Skeletal muscle tissue (tissue), 4 donors: ENCODE measurements around the gene PSG4. TPM values are rescaled to one million over a fixed set of nuclear protein-coding genes. Genes with fewer than 3 reads are reported as not detected.
"Not testable (repeated sequence)": the region's sequence is repeated elsewhere in the genome, so short reads cannot be mapped to it uniquely, and the experiment has no call there.

ENCODE experiments used
- H3K27ac ChIP-seq: one replicate; pipeline ENCODE4 v1.7.0; 2013; ENCODE audit warnings: mild to moderate bottlenecking, low read depth, low read length, inconsistent platforms
- H3K27me3 ChIP-seq, 3 donors: one replicate each; pipeline ENCODE4 v1.7.0; 2013; ENCODE audit warnings: low read length in 3 of 3; ENCODE audit not compliant: control insufficient read depth in 3 of 3, insufficient read depth in 3 of 3
- H3K36me3 ChIP-seq, 3 donors: one replicate each; pipeline ENCODE4 v1.7.0; 2013; ENCODE audit warnings: low read length in 3 of 3; ENCODE audit not compliant: control insufficient read depth in 3 of 3, insufficient read depth in 3 of 3
- H3K4me1 ChIP-seq, 3 donors: one replicate each; pipeline ENCODE4 v1.7.0; 2013; ENCODE audit warnings: low read length in 3 of 3, mild to moderate bottlenecking in 3 of 3; ENCODE audit not compliant: control insufficient read depth in 3 of 3, insufficient read depth in 3 of 3
- H3K4me3 ChIP-seq, 3 donors: one replicate each; pipeline ENCODE4 v1.7.0; 2013; ENCODE audit warnings: low read length in 3 of 3
- H3K9ac ChIP-seq, 3 donors: one replicate each; pipeline ENCODE4 v1.7.0; 2013; ENCODE audit warnings: low read length in 3 of 3, mild to moderate bottlenecking in 3 of 3, moderate library complexity in 2 of 3, low read depth in 1 of 3
- H3K9me3 ChIP-seq, 3 donors: one replicate each; pipeline ENCODE4 v1.7.0; 2013; ENCODE audit warnings: low read length in 3 of 3; ENCODE audit not compliant: control insufficient read depth in 3 of 3
- total RNA-seq: library from RNA; depleted of rRNA; stranded (reverse); fragments of >200 nt; gene quantifications from one replicate; pipeline ENCODE4 v1.2.3, GENCODE V29; 2014
- donor health status: Osteomylitis.

PSG4 gene
- total RNA-seq: not detected

DNA sequence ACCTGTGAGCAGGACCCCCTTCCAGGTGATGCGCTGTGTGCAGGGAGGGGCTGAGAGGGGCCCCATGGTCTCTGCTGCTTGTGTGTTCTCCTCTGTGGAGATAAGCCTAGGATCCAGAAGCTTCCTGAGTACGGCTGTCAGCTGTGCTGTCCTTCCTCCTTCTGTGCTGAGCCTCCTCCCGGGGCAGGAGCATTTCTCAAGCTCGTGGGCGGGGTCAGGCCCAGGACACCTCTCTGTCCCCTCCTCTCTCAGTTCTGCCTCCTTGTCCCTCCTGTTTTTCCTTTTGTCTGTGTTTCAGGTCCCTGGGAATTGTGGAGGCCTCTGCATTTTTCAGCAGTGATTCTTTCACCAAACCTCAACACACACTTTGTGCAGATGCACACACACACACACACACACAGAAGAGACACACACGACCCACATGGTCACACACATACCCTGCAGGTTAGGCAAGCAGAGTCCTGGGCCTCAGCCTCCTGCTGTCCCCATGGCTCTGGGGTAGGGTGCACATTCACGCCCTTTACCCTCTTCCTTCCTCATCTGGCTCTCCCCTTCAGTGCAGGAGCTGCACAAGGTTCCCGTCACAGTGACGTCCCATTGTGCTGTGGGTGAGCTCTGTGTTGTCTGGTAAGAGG, at the start of gene PSG4:
Gene PSG4 (minus strand): TSS at position 168 of the 635 bp plus-strand sequence. CDS start 102 bp downstream, at position 66.
- not testable (repeated sequence) for H3K9me3 ChIP-seq, H3K9ac ChIP-seq, H3K27me3 ChIP-seq

DNA sequence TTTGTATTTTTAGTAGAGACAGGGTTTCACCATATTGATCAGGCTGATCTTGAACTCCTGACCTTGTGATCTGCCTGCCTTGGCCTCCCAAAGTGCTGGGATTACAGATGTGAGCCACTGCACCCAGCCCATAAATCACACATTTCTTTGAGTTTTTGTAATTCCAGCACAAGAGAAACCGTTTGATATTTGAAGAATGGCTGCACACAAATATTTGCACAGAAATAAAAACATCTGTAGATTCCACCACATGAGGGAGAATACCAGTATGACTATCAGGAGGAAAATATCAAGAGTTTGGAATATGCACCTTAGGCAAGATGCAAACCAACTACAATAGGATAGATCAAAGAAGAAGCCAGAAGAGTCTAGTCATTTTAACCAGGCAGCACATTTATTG, 46.0 kb upstream of the PSG4 start:
- H3K27me3 ChIP-seq, H3K36me3 ChIP-seq, H3K27ac ChIP-seq, H3K4me1 ChIP-seq, H3K4me3 ChIP-seq, H3K9me3 ChIP-seq, H3K9ac ChIP-seq: not testable (repeated sequence)

More for the DNA sequence above, at the start of gene PSG4:
- not testable (repeated sequence) for H3K4me3 ChIP-seq, H3K36me3 ChIP-seq, H3K4me1 ChIP-seq, H3K27ac ChIP-seq

GRCh38 chr19:43250296-43250695, 44.9 kb upstream of the PSG4 start:
- H3K4me3 ChIP-seq, H3K27ac ChIP-seq, H3K27me3 ChIP-seq, H3K4me1 ChIP-seq, H3K9me3 ChIP-seq, H3K9ac ChIP-seq, H3K36me3 ChIP-seq: not testable (repeated sequence)

GRCh38 chr19:43248635-43249002, 43.2 kb upstream of the PSG4 start:
- H3K27ac ChIP-seq, H3K9ac ChIP-seq, H3K4me3 ChIP-seq, H3K27me3 ChIP-seq, H3K36me3 ChIP-seq, H3K9me3 ChIP-seq, H3K4me1 ChIP-seq: not testable (repeated sequence)

GRCh38 chr19:43247243-43247880, 41.9 kb upstream of the PSG4 start:
- not testable (repeated sequence) for H3K9me3 ChIP-seq, H3K27ac ChIP-seq, H3K36me3 ChIP-seq, H3K4me1 ChIP-seq, H3K27me3 ChIP-seq, H3K4me3 ChIP-seq, H3K9ac ChIP-seq

DNA sequence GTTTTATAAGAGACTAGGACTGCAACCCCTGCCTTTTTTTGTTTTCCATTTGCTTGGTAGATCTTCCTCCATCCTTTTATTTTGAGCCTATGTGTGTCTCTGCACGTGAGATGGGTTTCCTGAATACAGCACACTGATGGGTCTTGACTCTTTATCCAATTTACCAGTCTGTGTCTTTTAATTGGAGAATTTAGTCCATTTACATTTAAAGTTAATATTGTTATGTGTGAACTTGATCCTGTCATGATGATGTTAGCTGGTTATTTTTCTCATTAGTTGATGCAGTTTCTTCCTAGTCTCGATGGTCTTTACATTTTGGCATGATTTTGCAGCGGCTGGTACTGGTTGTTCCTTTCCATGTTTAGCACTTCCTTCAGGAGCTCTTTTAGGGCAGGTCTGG, 40.4 kb upstream of the PSG4 start:
- not testable (repeated sequence) for H3K36me3 ChIP-seq, H3K27me3 ChIP-seq, H3K27ac ChIP-seq, H3K4me3 ChIP-seq, H3K4me1 ChIP-seq, H3K9ac ChIP-seq, H3K9me3 ChIP-seq

DNA sequence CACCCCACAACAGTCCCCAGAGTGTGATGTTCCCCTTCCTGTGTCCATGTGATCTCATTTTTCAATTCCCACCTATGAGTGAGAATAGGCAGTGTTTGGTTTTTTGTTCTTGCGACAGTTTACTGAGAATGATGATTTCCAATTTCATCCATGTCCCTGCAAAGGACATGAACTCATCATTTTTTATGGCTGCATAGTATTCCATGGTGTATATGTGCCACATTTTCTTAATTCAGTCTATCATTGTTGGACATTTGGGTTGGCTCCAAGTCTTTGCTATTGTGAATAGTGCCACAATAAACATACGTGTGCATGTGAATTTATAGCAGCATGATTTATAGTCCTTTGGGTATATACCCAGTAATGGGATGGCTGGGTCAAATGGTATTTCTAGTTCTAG, 36.8 kb upstream of the PSG4 start:
- not testable (repeated sequence) for H3K4me3 ChIP-seq, H3K9me3 ChIP-seq, H3K27ac ChIP-seq, H3K9ac ChIP-seq, H3K27me3 ChIP-seq, H3K36me3 ChIP-seq, H3K4me1 ChIP-seq

- not testable (repeated sequence) for H3K27me3 ChIP-seq, H3K36me3 ChIP-seq, H3K27ac ChIP-seq, H3K4me1 ChIP-seq, H3K4me3 ChIP-seq, H3K9me3 ChIP-seq, H3K9ac ChIP-seq
Measured at GRCh38 chr19:43238213-43238612, 32.8 kb upstream of the PSG4 start.

DNA sequence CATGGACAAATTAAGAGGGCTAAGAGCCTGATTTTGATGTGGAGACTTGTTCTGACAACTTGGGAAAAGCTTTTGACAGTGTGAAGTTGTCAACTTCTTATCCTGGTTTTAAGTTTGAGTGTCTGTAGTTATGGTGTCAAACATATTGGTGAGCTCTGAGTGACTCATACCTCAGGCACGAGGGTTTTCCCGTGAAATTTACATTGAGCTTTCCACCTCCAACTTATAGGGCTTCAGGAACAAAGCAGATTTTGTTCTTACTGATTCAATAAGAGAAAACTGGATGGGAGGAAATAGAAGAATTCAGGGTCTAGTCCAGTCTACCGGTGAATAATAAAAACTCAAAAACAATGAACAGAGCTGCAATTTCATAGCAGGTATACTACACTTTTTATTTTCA, 30.2 kb upstream of the PSG4 start:
- H3K9ac ChIP-seq, H3K27me3 ChIP-seq: not testable (repeated sequence)

DNA sequence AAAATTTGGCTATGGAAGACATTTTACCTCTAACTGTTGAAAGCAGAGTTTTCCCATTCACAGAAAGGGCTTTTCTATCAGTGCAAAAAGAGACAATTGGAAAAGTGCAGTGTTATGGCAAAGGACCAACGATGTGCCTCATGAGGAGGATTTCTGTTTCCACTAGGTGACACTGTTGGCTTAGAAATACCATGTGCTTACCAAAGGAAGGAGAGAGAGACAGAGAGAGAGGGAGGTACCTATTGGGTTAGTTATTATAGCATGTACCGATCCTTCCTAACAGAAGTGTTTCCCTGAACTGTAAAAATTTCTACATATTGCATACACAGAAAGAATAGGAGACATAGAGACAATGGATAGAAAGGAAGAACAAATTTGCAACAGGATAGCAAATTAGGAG, 23.9 kb upstream of the PSG4 start:
- Histone ChIP-seq H3K36me3 (no peaks in the 10 kb centered on the region), H3K4me1 (no peaks in the 10 kb centered on the region), H3K4me3 (no peak overlapping the region), H3K27ac (no peak overlapping the region), H3K9ac (no peak overlapping the region), H3K9me3 (peaks cover 0 to 5% (median 0%) of the 10 kb centered on the region in 3 donors), H3K27me3 (no peaks in the 10 kb centered on the region)

More for the DNA sequence above, 30.2 kb upstream of the PSG4 start:
- H3K4me1 ChIP-seq, H3K36me3 ChIP-seq, H3K27ac ChIP-seq, H3K4me3 ChIP-seq, H3K9me3 ChIP-seq: not testable (repeated sequence)
